GM18511 (cell line): ENCODE measurements around the gene VSNL1.
"Not testable (repeated sequence)": the region's sequence is repeated elsewhere in the genome, so short reads cannot be mapped to it uniquely, and the experiment has no call there.

Experiments used
- ATAC-seq: cut with Tn5 transposase; IDR thresholded peaks from one replicate; pipeline ENCODE4 v1.9.1; 2021; ENCODE audit warnings: mild to moderate bottlenecking, moderate library complexity; ENCODE audit not compliant: unreplicated experiment

Gene VSNL1

GRCh38 chr2:17541531-17541950 lies 1.0 kb downstream of the VSNL1 start:
- no peak for ATAC-seq

- no peak for ATAC-seq
Measured at GRCh38 chr2:17542471-17542870, 2.0 kb downstream of the VSNL1 start.

GRCh38 chr2:17543131-17543660 lies 2.7 kb downstream of the VSNL1 start:
- no peak for ATAC-seq

GRCh38 chr2:17543848-17544247 lies 3.4 kb downstream of the VSNL1 start:
- ATAC-seq: no peak

GRCh38 chr2:17544256-17544655 lies 3.8 kb downstream of the VSNL1 start:
- ATAC-seq: no peak

GRCh38 chr2:17545680-17546613 lies 5.5 kb downstream of the VSNL1 start:
- no peak for ATAC-seq

- no peak for ATAC-seq
Measured at GRCh38 chr2:17547237-17547636, 6.7 kb downstream of the VSNL1 start.

GRCh38 chr2:17547737-17548136 lies 7.2 kb downstream of the VSNL1 start:
- no peak for ATAC-seq

- no peak for ATAC-seq
Measured at GRCh38 chr2:17550907-17551306, 10.4 kb downstream of the VSNL1 start.

- ATAC-seq: no peak
Measured at GRCh38 chr2:17555150-17555549, 14.7 kb downstream of the VSNL1 start.

GRCh38 chr2:17557596-17557995 lies 17.1 kb downstream of the VSNL1 start:
- no peak for ATAC-seq

GRCh38 chr2:17558053-17558452 lies 17.6 kb downstream of the VSNL1 start:
- no peak for ATAC-seq

- no peak for ATAC-seq
Measured at GRCh38 chr2:17558878-17559277, 18.4 kb downstream of the VSNL1 start.

GRCh38 chr2:17565726-17566125 lies 25.2 kb downstream of the VSNL1 start:
- ATAC-seq: not testable (repeated sequence)

GRCh38 chr2:17571681-17572080 lies 31.2 kb downstream of the VSNL1 start:
- no peak for ATAC-seq

- no peak for ATAC-seq
Measured at GRCh38 chr2:17573085-17573803, 32.7 kb downstream of the VSNL1 start.

GRCh38 chr2:17573804-17574175 lies 33.3 kb downstream of the VSNL1 start:
- ATAC-seq: no peak

- ATAC-seq: no peak
Measured at GRCh38 chr2:17574406-17575073, 34.0 kb downstream of the VSNL1 start.

- no peak for ATAC-seq
Measured at GRCh38 chr2:17576802-17577201, 36.3 kb downstream of the VSNL1 start.

GRCh38 chr2:17578466-17578928 lies 38.0 kb downstream of the VSNL1 start:
- ATAC-seq: peak; percentile 71
